ENCODE results near the gene ABCD3. TPM values are rescaled to one million over a fixed set of nuclear protein-coding genes. Genes with fewer than 3 reads are reported as not detected.

The ABCD3 gene
- total and polyA plus RNA-seq, 9 donors = 10.7 to 32.1 (median 24.8) TPM

DNA sequence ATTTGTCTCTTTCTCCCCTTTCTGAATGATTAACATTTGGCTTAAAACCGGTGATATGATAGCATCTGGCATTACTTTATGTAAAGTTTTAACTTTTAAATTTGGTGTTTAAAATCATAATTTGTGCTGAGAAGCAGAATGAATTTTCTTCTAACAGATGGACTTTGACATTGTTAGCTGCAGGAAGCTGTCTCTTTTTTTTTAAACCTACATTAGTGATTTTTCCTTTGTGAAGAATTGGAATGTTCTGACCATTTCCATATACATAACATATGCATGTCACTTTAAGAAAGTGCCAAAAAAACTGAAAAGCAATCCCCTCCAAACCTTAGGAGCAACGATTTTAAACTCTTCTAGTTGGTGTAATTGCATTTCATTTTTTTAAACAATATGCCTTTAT is 101.2 kb downstream of the ABCD3 start:
- whole genome bisulfite sequencing, 3 donors = 62 to 73% (median 64%) methylated on average over 2 of the region's 2 CpGs
- Histone ChIP-seq H3K27ac (no peak overlapping the region), H3K4me1 (ENCODE audit: insufficient read depth) (no peaks in the 10 kb centered on the region), H3K27me3 (no peaks in the 10 kb centered on the region), H3K4me3 (no peak overlapping the region), H3K9me3 (no peaks in the 10 kb centered on the region), H3K36me3 (no peaks in the 10 kb centered on the region)
- TF ChIP-seq POLR2A (IDR thresholded peaks at IDR 0.05) = no peak
- DNase-seq = no peak
- intact Hi-C loops (cut with DNase I) = no loop called here

DNA sequence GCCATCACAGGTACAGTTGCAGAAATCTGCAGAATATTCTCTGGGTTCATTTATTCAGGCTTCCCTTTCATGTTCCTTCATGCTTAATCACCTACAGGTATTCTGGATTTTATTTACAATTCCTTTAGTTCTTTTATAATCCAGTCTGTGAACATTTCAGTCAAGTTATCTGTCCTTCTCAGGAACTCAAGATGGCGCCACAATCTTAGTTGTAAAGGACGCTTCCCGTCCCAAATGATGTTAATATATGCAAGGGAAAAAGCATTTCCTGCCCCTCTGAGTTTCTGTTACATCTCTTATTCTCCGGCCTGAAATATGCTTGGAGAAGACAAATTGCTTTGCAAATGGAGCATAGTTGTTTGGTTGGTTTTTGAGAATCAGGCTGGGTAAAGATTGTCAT is 104.1 kb downstream of the ABCD3 start:
- Histone ChIP-seq H3K27ac (no peak overlapping the region), H3K36me3 (no peaks in the 10 kb centered on the region), H3K9me3 (no peaks in the 10 kb centered on the region), H3K27me3 (no peaks in the 10 kb centered on the region), H3K4me1 (ENCODE audit: insufficient read depth) (no peaks in the 10 kb centered on the region), H3K4me3 (no peak overlapping the region)
- WGBS, 3 donors = 14 to 21% (median 15%) methylated on average over 4 of the region's 4 CpGs
- TF ChIP-seq, protein P1, sequence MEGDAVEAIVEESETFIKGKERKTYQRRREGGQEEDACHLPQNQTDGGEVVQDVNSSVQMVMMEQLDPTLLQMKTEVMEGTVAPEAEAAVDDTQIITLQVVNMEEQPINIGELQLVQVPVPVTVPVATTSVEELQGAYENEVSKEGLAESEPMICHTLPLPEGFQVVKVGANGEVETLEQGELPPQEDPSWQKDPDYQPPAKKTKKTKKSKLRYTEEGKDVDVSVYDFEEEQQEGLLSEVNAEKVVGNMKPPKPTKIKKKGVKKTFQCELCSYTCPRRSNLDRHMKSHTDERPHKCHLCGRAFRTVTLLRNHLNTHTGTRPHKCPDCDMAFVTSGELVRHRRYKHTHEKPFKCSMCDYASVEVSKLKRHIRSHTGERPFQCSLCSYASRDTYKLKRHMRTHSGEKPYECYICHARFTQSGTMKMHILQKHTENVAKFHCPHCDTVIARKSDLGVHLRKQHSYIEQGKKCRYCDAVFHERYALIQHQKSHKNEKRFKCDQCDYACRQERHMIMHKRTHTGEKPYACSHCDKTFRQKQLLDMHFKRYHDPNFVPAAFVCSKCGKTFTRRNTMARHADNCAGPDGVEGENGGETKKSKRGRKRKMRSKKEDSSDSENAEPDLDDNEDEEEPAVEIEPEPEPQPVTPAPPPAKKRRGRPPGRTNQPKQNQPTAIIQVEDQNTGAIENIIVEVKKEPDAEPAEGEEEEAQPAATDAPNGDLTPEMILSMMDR (IDR thresholded peaks at IDR 0.05) = peak; percentile 23 to 70 (median 53)
- TF ChIP-seq EP300 (IDR thresholded peaks at IDR 0.05) (no peak), POLR2A (IDR thresholded peaks at IDR 0.05) (no peak)
- intact Hi-C loops (cut with DNase I) = loop anchor here in 3 of 4 donors (2.0 to 5.0 kb wide), 2 partner anchors 280 kb away; no protein-coding TSS in a partner anchor
- peak in 1 of 5 donors; percentile 61 for DNase-seq

DNA sequence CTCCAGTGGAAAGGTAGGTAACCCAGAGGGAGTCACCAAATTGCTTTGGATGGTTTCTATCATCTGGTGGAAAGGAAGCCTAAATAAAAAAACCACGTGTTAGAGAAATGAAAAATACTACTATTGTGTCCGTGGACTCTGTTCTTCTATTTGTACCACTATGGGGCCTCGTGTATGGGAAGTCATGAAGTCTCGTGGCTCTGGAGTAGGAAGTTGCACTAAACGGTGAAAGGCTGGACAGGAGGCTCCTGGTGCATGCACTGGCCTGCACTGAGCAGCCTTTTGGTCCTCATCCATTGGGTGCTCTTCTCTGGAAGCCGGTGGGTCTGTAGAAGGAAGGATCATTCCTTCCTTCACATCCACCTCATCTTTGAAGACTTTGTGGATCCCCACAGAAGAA is 106.3 kb downstream of the ABCD3 start:
- Histone ChIP-seq H3K4me3 (no peak overlapping the region), H3K36me3 (no peaks in the 10 kb centered on the region), H3K27ac (no peak overlapping the region), H3K9me3 (no peaks in the 10 kb centered on the region), H3K4me1 (ENCODE audit: insufficient read depth) (peaks cover 2% of the 10 kb centered on the region), H3K27me3 (no peaks in the 10 kb centered on the region)
- no peak for DNase-seq
- intact Hi-C loops (cut with DNase I) = loop anchor here in 2 of 4 donors (5.0 kb wide), 1 partner anchor 278 kb away; no protein-coding TSS in a partner anchor
- TF ChIP-seq EP300 (IDR thresholded peaks at IDR 0.05) (no peak), POLR2A (IDR thresholded peaks at IDR 0.05) (no peak)
- TF ChIP-seq, protein P1 (IDR thresholded peaks at IDR 0.05) = no peak
- 84 to 92% (median 90%) methylated on average over 6 of the region's 6 CpGs for WGBS, 3 donors

DNA sequence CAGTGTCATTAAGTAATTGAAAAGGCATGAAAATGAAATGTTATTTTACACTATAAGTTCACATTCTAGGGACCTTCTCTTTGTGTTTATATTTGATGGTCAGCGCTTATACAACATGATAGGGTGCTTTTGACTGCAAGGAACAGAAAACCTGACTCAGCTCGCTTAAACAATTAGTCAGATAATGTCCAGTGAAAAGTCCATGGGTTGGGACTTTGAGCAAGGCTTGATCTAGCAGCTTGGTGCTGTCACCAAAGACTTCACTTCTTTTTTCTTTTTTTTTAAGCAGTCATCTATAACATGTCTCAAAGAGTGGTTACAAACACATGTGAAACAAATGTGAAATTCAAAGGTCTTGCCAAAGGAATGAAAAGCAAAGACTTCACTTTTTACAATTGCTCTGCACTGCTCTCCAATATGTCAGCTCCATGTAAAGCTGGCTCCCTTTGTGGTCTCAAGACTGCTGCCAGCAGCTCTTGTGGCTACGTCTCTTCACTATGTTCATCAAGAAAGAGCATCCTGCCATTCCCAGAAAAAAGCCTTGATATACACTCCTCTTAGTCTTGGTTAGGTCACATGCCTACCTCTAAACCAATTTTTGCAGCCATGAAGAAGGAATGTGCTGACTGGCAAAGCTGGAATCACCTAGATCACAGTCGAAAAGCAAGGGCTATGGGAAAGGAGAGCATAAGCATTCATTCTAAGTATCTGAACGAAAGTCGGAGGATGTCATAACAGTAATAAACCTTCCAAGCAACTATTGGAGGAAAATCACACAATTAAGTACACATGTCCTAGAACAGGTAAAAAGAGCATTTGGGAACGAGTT is 108.2 kb downstream of the ABCD3 start:
- 93 to 95% (median 94%) methylated on average over 7 of the region's 7 CpGs for WGBS, 3 donors
- H3K4me3 ChIP-seq = no peak overlapping the region
- H3K36me3 ChIP-seq = no peaks in the 10 kb centered on the region
- no peaks in the 10 kb centered on the region for H3K27me3 ChIP-seq
- TF ChIP-seq EP300 (IDR thresholded peaks at IDR 0.05) (no peak), POLR2A (IDR thresholded peaks at IDR 0.05) (no peak)
- TF ChIP-seq, protein P1 (IDR thresholded peaks at IDR 0.05) = no peak
- H3K4me1 ChIP-seq (ENCODE audit: insufficient read depth) = peaks cover 2% of the 10 kb centered on the region
- intact Hi-C loops (cut with DNase I) = no loop called here
- DNase-seq = no peak
- H3K27ac ChIP-seq = no peak overlapping the region
- H3K9me3 ChIP-seq = no peaks in the 10 kb centered on the region

DNA sequence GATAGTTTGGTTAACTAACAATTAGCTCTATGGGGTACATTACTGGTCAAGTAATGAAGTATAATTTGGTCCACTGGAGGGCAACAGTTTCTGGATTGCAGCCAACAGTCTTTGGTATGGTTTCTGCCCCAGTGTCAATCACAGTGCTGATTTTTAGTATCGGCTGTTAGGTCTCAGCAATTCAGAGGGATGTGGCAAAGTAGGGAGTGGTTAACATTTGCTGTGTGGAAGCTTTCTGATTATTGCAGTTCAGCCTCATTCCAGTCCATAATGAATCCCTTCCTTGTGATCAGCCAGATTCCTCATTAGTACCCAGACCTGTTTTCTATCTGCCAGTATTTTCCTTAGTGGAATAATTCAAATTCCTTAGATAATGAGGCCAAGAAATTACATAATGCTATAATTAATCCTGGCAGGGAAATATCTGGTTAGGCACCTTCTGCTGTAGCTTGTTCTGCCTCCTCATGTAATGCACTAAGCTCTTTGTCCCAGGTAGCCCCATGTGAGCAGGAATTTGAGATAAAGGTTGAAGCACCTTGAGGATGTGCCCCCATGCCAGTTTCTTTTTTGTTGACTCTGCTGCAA is 109.3 kb downstream of the ABCD3 start:
- DNase-seq = no peak
- WGBS, 3 donors = 8 to 13% (median 10%) methylated on average over 1 of the region's 1 CpG
- H3K9me3 ChIP-seq = no peaks in the 10 kb centered on the region
- intact Hi-C loops (cut with DNase I) = no loop called here
- H3K27me3 ChIP-seq = no peaks in the 10 kb centered on the region
- H3K4me3 ChIP-seq = no peak overlapping the region
- H3K27ac ChIP-seq = no peak overlapping the region
- no peaks in the 10 kb centered on the region for H3K36me3 ChIP-seq
- peaks cover 2% of the 10 kb centered on the region for H3K4me1 ChIP-seq (ENCODE audit: insufficient read depth)
- TF ChIP-seq, protein P1 (IDR thresholded peaks at IDR 0.05) = no peak
- TF ChIP-seq POLR2A (IDR thresholded peaks at IDR 0.05) = no peak
- TF ChIP-seq EP300 (IDR thresholded peaks at IDR 0.05) = no peak
